Measurements from ENCODE around the gene CEP131.

The CEP131 gene

DNA sequence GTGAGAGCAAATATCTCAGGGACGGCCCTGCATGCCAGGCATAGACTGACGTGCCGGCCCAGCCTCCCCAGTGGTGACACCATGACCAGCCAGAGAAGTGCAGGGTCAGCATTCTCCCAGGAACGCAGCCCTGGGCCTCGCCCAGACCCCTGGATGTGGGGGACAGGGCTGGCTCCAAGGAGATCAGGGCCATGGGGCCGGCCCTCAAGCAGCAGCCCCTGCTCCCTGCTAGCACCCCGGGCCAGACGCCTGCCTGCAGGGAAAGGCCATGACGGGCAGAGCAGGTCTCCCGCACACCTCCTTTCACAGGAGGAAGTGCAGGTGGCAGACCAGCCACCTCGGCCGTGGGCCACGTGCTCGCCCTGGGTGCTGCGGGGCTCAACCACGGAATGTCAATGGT, 25.9 kb upstream of the CEP131 start:
- ATAC-seq (replicated peaks): no peak
- Mint-ChIP-seq H3K9me3 (no peaks in the 10 kb centered on the region), H3K4me1 (ENCODE audit: low read depth in 2 of 2) (peaks cover 12 to 13% of the 10 kb centered on the region in 2 donors), H3K27me3 (no peaks in the 10 kb centered on the region), H3K27ac (peak overlapping the region in 1 of 2 donors; percentile 58), H3K4me3 (no peak overlapping the region), H3K36me3 (ENCODE audit: insufficient read depth) (peaks cover 29% of the 10 kb centered on the region)
- no peak for DNase-seq

DNA sequence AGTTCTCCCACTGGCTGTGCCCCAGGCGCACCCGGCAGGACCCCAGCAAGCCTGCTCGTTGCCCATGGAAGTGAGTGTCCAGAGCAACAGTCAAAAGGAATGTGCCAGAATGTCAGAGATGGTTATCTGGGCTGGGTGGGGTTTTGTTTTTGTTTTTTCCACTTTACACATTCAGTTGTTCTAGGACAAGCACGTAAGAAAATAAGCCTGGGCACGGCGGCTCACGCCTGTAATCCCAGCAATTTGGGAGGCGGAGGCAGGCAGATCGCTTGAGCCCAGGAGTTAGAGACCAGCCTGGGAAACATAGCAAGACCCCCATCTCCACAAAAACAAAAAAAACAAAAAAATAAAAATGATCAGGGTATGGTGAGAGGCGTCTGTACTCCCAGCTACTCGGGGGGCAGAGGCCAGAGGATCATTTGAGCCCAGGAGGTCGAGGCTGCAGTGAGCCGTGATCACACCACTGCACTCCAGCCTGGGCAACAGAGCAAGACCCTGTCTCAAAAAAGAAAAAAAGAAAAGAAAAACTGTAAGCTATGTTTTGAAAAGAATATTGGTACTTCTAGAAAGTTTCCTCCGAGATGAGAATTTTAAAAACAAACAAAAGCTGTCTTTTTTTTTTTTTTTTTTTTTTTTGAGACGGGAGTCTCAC, 24.7 kb upstream of the CEP131 start:
- no peak for ATAC-seq (replicated peaks)
- H3K27ac Mint-ChIP-seq: no peak overlapping the region
- H3K36me3 Mint-ChIP-seq (ENCODE audit: insufficient read depth): peaks cover 19% of the 10 kb centered on the region

DNA sequence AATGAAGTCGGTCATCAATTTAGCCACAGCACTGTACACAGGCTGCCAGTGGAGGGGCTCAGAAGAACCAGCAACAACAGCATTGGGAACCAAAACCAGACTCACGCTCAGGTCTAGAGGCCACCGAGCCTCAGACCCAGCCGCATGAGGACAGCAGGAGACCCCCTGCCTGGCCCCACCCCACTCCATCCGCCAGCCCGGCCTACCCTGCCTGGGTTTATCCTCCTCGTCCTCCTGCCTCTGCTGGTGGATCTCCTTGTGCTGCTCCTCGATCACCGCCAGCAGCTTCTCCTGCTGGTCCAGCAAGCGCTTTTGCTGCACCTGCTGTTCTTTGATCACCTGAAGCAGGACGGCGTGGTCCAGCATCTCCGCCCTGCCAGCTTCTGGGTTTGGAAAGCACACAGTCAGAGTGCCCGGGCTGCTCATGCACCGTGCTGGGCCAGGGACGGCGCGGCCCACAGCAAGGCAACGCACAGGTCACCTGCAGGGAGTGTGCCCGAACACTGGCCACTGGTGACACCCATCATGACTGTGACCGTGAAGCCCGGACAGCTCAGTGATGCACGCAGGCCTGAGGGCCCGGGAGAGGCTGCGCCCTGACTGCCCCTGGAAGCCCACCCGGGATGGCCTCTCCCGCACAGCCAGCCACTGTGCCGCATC, 24.0 kb upstream of the CEP131 start:
- H3K4me3 Mint-ChIP-seq: no peak overlapping the region
- peaks cover 6 to 11% of the 10 kb centered on the region in 2 donors for H3K4me1 Mint-ChIP-seq (ENCODE audit: low read depth in 2 of 2)
- H3K36me3 Mint-ChIP-seq (ENCODE audit: insufficient read depth): peaks cover 15% of the 10 kb centered on the region
- no peaks in the 10 kb centered on the region for H3K9me3 Mint-ChIP-seq
- no peak for ATAC-seq (replicated peaks)
- DNase-seq: no peak
- no peaks in the 10 kb centered on the region for H3K27me3 Mint-ChIP-seq
- H3K27ac Mint-ChIP-seq: no peak overlapping the region

More for the DNA sequence above, 24.7 kb upstream of the CEP131 start:
- Mint-ChIP-seq H3K4me1 (ENCODE audit: low read depth in 2 of 2) (peaks cover 4 to 6% of the 10 kb centered on the region in 2 donors), H3K9me3 (no peaks in the 10 kb centered on the region), H3K27me3 (no peaks in the 10 kb centered on the region), H3K4me3 (no peak overlapping the region)
- DNase-seq: no peak

DNA sequence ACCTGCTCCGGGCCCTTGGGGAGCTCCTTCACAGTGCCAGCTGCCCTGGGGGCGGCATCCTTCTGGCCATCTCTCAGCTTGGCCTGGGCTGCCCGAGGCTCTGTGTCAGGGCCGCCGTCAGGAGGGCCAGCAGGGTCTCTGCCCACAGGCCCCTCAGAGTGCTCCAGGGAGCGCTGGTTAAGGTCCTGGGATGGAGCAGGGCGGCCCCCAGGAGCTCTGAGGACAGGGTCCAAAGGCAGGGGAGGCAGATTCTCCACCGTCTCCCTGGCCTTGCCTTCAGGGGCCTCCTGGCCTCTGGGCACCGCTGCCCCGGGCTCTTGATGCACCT, 23.5 kb upstream of the CEP131 start:
- H3K4me3 Mint-ChIP-seq: no peak overlapping the region
- no peaks in the 10 kb centered on the region for H3K27me3 Mint-ChIP-seq
- H3K9me3 Mint-ChIP-seq: no peaks in the 10 kb centered on the region
- peaks cover 16% of the 10 kb centered on the region for H3K36me3 Mint-ChIP-seq (ENCODE audit: insufficient read depth)
- no peak for DNase-seq
- peaks cover 11 to 16% of the 10 kb centered on the region in 2 donors for H3K4me1 Mint-ChIP-seq (ENCODE audit: low read depth in 2 of 2)
- ATAC-seq (replicated peaks): no peak
- no peak overlapping the region for H3K27ac Mint-ChIP-seq

DNA sequence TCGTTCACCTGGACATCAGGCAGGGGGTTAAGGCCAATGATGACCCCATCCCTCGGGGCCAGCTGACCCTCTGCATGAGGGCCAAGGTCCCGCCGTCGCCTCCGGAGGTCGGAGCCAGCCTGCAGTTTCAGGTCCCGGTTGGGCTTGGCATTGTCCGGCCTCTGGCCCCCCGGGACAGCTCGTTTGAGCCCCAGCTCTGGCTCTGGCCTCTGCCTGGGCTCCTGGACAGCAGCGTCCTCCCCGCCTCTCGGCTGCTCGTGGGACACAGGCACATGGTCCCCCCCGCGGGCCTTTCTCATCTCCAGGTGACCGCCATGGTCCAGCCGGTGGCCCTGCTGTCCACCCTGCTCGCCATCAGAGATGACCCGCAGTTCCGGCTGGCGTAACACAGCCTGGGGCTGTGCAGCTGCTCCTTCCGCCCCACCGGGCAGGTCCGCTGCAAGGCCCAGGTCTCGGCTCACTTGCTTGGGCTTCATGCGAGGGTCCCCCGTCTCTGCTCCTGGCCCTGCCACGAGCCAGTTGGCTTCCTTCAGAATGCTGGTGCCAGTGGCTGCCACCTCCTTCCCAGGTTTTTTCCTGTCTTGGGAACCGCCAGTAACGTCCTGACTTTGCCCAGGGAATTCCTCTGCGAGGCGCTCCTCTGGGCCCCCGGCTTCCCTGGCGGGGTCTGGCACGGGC, 23.0 kb upstream of the CEP131 start:
- Mint-ChIP-seq H3K36me3 (ENCODE audit: insufficient read depth) (peaks cover 21% of the 10 kb centered on the region), H3K27ac (peak overlapping the region in 1 of 2 donors; percentile 32), H3K4me1 (ENCODE audit: low read depth in 2 of 2) (peaks cover 16 to 21% of the 10 kb centered on the region in 2 donors), H3K4me3 (no peak overlapping the region), H3K27me3 (no peaks in the 10 kb centered on the region), H3K9me3 (no peaks in the 10 kb centered on the region)
- DNase-seq (no peak), ATAC-seq (replicated peaks) (no peak)

DNA sequence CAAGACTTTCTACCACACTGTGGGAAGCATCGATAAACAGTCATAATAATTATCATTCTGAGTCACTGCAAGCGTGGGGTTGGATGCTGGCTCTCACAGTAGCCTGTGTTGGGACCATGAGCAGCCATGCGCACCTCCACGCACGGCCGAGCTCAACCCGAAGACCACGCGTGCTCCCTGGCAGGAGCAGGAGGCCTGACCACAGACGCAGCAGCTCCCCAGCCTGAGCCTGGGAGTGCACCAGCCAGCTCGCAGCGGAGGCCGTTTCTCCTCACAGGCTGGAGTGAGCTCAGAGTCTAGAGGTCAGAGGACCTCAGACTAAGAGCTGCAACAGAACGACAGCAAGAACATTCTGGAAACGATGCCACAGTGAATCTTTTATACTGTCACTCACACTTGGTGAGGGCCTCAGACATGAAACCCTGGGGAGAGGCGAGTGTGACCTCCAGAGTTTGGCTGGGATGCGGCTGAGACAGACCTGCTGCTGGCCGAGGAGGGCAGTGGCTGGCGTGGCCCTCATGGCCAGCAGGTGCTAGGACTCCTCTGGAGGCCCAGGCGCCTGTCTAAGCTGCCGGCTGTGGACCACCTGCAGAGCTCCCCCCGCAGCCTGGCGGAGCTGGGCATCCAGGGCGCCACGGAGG, 22.4 kb upstream of the CEP131 start:
- H3K9me3 Mint-ChIP-seq: no peaks in the 10 kb centered on the region
- H3K27me3 Mint-ChIP-seq: no peaks in the 10 kb centered on the region

DNA sequence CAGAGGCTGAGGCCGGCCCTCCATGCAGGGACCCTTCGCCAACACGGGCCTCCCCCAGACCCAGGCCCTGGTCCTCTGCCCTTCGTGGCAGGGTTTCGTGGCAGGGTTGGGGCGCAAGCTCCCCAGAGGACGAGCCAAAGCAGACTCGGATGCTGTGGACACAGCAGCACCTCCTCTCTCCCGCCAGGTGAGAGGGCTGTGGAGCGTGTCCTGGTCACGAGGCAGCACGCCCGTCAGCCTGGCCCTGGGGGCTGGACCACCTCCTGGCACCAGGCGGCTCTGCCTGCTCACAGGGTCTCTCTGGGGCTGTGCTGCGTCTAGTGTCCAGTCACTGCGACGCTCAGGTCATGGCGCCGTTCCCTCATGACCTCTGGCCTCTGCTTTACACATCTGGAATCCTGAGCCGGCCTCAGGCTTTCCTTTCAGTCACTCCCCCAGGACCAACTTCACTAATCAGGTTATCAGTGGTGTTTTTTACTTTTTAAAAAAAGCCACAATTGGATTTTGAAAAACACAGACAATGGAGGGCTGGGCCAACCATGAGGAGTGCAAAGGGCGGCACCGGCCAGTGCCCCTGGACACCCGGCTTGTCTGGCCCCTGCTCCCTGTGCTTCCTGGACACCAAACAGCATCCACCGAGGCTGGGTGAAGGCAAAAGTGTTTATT, 21.7 kb upstream of the CEP131 start:
- Mint-ChIP-seq H3K4me1 (ENCODE audit: low read depth in 2 of 2) (peaks cover 22 to 29% of the 10 kb centered on the region in 2 donors), H3K27me3 (no peaks in the 10 kb centered on the region), H3K9me3 (no peaks in the 10 kb centered on the region), H3K27ac (peak overlapping the region; percentile 32 to 60), H3K4me3 (no peak overlapping the region), H3K36me3 (ENCODE audit: insufficient read depth) (peaks cover 24% of the 10 kb centered on the region)
- ATAC-seq (replicated peaks): no peak
- DNase-seq: no peak

More for the DNA sequence above, 22.4 kb upstream of the CEP131 start:
- ATAC-seq (replicated peaks): no peak
- peak overlapping the region; percentile 32 to 60 for H3K27ac Mint-ChIP-seq
- DNase-seq: no peak
- no peak overlapping the region for H3K4me3 Mint-ChIP-seq
- H3K36me3 Mint-ChIP-seq (ENCODE audit: insufficient read depth): peaks cover 27% of the 10 kb centered on the region
- H3K4me1 Mint-ChIP-seq (ENCODE audit: low read depth in 2 of 2): peaks cover 19 to 24% of the 10 kb centered on the region in 2 donors

DNA sequence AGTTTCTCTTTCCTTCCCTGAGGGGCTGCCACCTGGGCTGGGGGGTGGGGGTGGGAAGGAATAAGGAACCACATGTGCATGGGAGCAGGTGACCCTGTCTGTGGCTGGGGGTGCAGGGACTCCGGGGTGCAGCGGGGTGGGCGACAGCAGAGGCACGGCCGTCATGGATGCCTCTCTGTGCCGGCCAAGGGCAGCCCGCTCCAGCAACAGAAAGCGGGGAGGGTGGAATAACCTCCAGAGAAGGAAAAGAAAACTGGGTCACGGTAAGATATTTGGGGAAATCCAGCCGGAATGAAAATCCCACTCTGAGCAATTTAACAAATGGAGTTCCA, 20.5 kb upstream of the CEP131 start:
- no peaks in the 10 kb centered on the region for H3K27me3 Mint-ChIP-seq
- H3K4me1 Mint-ChIP-seq (ENCODE audit: low read depth in 2 of 2): peaks cover 22 to 29% of the 10 kb centered on the region in 2 donors
- no peak overlapping the region for H3K4me3 Mint-ChIP-seq
- no peak for DNase-seq
- H3K9me3 Mint-ChIP-seq: no peaks in the 10 kb centered on the region
- ATAC-seq (replicated peaks): no peak
- peaks cover 24% of the 10 kb centered on the region for H3K36me3 Mint-ChIP-seq (ENCODE audit: insufficient read depth)
- H3K27ac Mint-ChIP-seq: no peak overlapping the region

DNA sequence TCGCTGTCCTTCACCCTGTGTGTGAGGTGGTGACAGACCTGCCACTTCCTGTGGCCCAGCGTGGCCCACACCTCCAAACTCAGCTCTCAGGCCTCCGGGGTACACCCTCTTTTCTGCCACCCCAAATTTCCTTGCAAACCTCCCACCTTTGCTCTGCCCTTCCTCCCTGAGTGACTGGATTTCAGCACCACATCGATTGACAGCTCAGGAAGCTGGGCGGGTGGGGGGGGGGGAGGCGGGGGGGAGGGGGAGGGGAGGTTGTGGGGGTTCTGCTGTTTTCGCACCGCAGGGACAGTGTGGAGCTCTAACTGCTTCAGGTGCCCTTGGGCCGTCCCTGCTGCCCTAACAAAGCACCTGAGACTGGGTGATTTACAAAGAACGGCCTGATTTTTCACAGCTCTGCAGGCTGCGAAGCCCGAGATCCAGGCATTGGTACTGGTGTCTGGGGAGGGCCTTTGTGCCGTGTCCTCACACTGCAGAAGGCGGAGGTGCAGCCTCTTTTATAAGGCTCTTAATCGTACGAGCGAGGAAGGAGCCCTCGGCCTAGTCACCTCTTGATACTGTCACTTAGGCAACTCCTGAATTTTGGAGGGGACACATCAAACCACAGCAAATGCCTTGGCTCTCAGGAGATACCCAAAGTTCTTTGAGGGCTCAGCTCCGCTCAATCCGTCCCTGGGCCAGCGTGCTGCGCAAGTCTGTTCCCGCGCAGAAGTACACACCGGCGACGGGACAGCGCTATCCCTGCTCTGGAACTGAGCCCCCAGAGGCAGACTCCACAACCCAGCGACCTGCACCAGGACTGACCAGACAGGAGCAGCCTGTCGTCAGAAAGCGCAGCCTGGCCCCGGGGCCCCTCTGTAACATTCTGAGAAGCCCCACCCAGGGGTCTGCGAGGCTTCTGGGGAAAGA, 19.9 kb upstream of the CEP131 start:
- DNase-seq: no peak
- peaks cover 26 to 31% of the 10 kb centered on the region in 2 donors for H3K4me1 Mint-ChIP-seq (ENCODE audit: low read depth in 2 of 2)
- no peak for ATAC-seq (replicated peaks)
- H3K9me3 Mint-ChIP-seq: no peaks in the 10 kb centered on the region
- H3K4me3 Mint-ChIP-seq: peak overlapping the region; percentile 21 to 31
- peak overlapping the region; percentile 35 to 62 for H3K27ac Mint-ChIP-seq
- H3K36me3 Mint-ChIP-seq (ENCODE audit: insufficient read depth): peaks cover 24% of the 10 kb centered on the region
- no peaks in the 10 kb centered on the region for H3K27me3 Mint-ChIP-seq

DNA sequence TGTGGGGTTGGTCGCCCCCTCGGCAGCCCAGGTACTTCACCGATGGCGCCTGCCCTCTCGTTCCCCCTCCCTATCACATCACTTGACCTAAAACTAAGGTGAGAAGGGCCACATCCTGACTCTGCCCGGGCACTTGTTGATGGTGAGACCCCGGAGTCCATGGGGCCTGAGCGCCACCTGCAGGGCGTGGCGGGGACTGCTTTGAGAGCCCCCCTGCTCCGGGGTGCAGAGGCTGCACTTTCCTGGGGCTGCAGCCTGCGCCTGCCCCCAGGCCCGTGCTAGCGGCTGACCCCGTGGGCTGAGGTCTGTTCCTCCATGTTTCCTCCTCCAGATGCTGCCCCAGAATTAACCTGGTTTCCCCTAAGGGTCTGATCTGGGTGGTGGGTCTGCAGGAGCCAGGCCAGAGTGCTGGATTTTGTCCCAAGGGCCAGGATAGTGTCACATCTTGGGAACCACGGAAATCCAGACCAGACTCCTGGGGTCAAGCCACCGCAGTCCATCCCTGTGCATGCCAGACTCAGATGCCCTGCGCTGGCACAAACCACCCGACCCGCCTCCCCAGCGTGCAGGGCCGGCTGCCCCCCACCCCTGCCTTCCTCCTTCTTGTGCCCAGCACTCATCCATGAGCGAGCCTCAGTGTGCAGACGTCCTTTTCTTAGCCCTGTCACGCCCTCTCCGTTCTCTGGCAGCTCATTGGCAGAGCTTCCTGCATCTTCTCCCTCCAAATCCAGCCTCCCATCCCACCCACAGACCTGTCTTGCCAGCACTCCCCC, 19.1 kb upstream of the CEP131 start:
- DNase-seq (peak; percentile 63 to 65 (median 64)), ATAC-seq (replicated peaks) (no peak)
- Mint-ChIP-seq H3K27ac (peak overlapping the region; percentile 35 to 62), H3K4me1 (ENCODE audit: low read depth in 2 of 2) (peaks cover 33 to 34% of the 10 kb centered on the region in 2 donors), H3K9me3 (no peaks in the 10 kb centered on the region), H3K27me3 (no peaks in the 10 kb centered on the region), H3K4me3 (peak overlapping the region; percentile 21 to 31), H3K36me3 (ENCODE audit: insufficient read depth) (peaks cover 27% of the 10 kb centered on the region)

DNA sequence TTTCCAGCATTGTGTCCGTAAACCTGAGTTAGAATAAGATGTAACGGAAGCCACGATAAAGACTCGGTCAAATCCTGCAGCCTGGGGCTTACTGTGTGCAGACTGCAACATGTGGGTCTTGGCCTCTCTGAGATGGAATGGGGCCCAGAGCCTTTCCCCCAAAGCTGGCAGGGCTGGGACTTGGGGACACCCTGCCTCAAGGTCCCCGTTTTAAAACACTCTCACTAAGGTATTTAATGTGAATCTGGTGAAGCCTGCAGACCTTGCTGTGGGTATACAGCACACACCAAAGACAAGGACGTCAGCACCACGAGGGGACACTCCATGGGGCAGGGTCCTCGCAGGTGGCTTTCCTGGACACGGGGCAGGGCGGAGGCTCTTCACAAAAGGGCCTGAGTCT, 18.4 kb upstream of the CEP131 start:
- Mint-ChIP-seq H3K4me3 (peak overlapping the region; percentile 21 to 85), H3K4me1 (ENCODE audit: low read depth in 2 of 2) (peaks cover 33% of the 10 kb centered on the region in 2 donors), H3K36me3 (ENCODE audit: insufficient read depth) (peaks cover 27% of the 10 kb centered on the region), H3K27me3 (no peaks in the 10 kb centered on the region), H3K27ac (peak overlapping the region in 1 of 2 donors; percentile 62), H3K9me3 (no peaks in the 10 kb centered on the region)
- no peak for ATAC-seq (replicated peaks)
- DNase-seq: no peak

DNA sequence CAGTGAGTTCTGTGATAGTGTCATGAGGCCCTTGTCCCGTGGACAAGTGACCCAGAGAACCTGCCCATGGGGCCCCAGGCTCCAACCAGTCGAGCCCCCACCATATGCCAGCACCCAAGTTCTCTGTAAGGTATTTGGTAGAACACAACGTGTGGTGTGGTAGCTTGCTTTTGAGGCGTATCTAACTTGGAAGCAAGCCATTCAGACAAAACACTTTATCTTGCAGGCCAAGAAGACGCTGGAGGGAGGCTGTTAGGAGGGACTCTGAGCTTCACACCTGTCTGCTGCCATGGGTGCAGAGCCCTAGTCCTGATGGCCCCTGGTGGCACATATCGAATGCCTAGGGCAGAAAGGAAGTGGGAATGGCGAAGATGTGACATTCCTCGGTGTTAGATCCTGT, 18.0 kb upstream of the CEP131 start:
- Mint-ChIP-seq H3K27me3 (no peaks in the 10 kb centered on the region), H3K4me3 (peak overlapping the region; percentile 79 to 85), H3K4me1 (ENCODE audit: low read depth in 2 of 2) (peaks cover 33 to 36% of the 10 kb centered on the region in 2 donors), H3K36me3 (ENCODE audit: insufficient read depth) (peaks cover 27% of the 10 kb centered on the region), H3K27ac (no peak overlapping the region), H3K9me3 (no peaks in the 10 kb centered on the region)
- DNase-seq: no peak
- no peak for ATAC-seq (replicated peaks)
